Measurements from ENCODE around the gene FAM120B. TPM values are rescaled to one million over a fixed set of nuclear protein-coding genes. Genes with fewer than 3 reads are reported as not detected.

Gene FAM120B
- total RNA-seq, 3 donors from 2014 or later = 30.7 to 40.0 (median 38.3) TPM

- no peak for ATAC-seq
- no peaks in the 10 kb centered on the region for H3K36me3 ChIP-seq (ENCODE audit: low read depth)
- intact Hi-C loops (cut with DNase I, micrococcal nuclease) = no loop called here
- H3K4me1 ChIP-seq (ENCODE audit: low read depth) = peaks cover 7% of the 10 kb centered on the region
- no peak overlapping the region for H3K4me3 ChIP-seq
- H3K9me3 ChIP-seq = no peaks in the 10 kb centered on the region
- no peak for TF ChIP-seq CTCF (IDR thresholded peaks at IDR 0.05)
- DNase-seq = no peak
Observed at GRCh38 chr6:170372380-170373325, 66.1 kb downstream of the FAM120B start.

GRCh38 chr6:170374571-170375444, 68.2 kb downstream of the FAM120B start:
- ATAC-seq = no peak

GRCh38 chr6:170375661-170376060, 69.1 kb downstream of the FAM120B start:
- ATAC-seq = no peak
- H3K36me3 ChIP-seq (ENCODE audit: low read depth) = no peaks in the 10 kb centered on the region
- intact Hi-C loops (cut with DNase I, micrococcal nuclease) = no loop called here
- peaks cover 4% of the 10 kb centered on the region for H3K4me1 ChIP-seq (ENCODE audit: low read depth)
- no peak overlapping the region for H3K4me3 ChIP-seq
- DNase-seq = no peak
- no peaks in the 10 kb centered on the region for H3K9me3 ChIP-seq
- no peak for TF ChIP-seq CTCF (IDR thresholded peaks at IDR 0.05)

More at GRCh38 chr6:170374571-170375444, 68.2 kb downstream of the FAM120B start:
- no peaks in the 10 kb centered on the region for H3K9me3 ChIP-seq
- no peak for TF ChIP-seq CTCF (IDR thresholded peaks at IDR 0.05)
- DNase-seq = no peak
- no peak overlapping the region for H3K4me3 ChIP-seq
- intact Hi-C loops (cut with DNase I, micrococcal nuclease) = no loop called here
- peaks cover 7% of the 10 kb centered on the region for H3K4me1 ChIP-seq (ENCODE audit: low read depth)
- H3K36me3 ChIP-seq (ENCODE audit: low read depth) = no peaks in the 10 kb centered on the region

- no peak overlapping the region for H3K4me3 ChIP-seq
- H3K36me3 ChIP-seq (ENCODE audit: low read depth) = no peaks in the 10 kb centered on the region
- ATAC-seq = no peak
- no peaks in the 10 kb centered on the region for H3K9me3 ChIP-seq
- intact Hi-C loops (cut with DNase I, micrococcal nuclease) = no loop called here
- peaks cover 4% of the 10 kb centered on the region for H3K4me1 ChIP-seq (ENCODE audit: low read depth)
- no peak for DNase-seq
- no peak for TF ChIP-seq CTCF (IDR thresholded peaks at IDR 0.05)
Observed at GRCh38 chr6:170376386-170377043, 70.0 kb downstream of the FAM120B start.

- Histone ChIP-seq H3K4me3 (no peak overlapping the region), H3K4me1 (ENCODE audit: low read depth) (no peaks in the 10 kb centered on the region), H3K9me3 (no peaks in the 10 kb centered on the region), H3K36me3 (ENCODE audit: low read depth) (no peaks in the 10 kb centered on the region)
- ATAC-seq (no peak), DNase-seq (no peak)
- TF ChIP-seq CTCF (IDR thresholded peaks at IDR 0.05) = no peak
- intact Hi-C loops (cut with DNase I, micrococcal nuclease) = no loop called here
Observed at GRCh38 chr6:170378502-170378901, 71.9 kb downstream of the FAM120B start.
